ENCODE measurements around the gene LORICRIN.
"Not testable (repeated sequence)": the region's sequence is repeated elsewhere in the genome, so short reads cannot be mapped to it uniquely, and the experiment has no call there.

Gene LORICRIN, protein sequence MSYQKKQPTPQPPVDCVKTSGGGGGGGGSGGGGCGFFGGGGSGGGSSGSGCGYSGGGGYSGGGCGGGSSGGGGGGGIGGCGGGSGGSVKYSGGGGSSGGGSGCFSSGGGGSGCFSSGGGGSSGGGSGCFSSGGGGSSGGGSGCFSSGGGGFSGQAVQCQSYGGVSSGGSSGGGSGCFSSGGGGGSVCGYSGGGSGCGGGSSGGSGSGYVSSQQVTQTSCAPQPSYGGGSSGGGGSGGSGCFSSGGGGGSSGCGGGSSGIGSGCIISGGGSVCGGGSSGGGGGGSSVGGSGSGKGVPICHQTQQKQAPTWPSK

DNA sequence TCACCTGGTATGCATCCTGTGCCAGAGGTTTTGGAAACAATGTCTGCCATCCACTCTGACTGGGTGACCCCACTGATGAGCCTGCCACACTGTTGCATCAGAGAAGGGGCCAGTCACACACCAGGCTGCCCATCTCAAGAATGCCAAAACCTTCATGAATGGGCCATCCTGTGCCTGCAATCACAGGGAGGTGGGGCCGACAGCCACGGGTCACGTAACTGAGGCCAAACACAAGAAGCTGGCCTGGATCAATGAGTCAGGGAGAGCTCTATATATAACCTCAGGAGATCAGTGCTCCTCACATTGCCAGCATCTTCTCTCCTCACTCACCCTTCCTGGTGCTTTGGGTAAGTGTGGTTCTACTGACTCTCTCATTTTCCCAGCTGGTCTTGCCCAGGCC is at the start of gene LORICRIN:
Gene LORICRIN (plus strand): TSS at position 301 of the 400 bp plus-strand sequence. CDS start 1,263 bp downstream, outside the sequence.
- DNase-seq, result no peak

DNA sequence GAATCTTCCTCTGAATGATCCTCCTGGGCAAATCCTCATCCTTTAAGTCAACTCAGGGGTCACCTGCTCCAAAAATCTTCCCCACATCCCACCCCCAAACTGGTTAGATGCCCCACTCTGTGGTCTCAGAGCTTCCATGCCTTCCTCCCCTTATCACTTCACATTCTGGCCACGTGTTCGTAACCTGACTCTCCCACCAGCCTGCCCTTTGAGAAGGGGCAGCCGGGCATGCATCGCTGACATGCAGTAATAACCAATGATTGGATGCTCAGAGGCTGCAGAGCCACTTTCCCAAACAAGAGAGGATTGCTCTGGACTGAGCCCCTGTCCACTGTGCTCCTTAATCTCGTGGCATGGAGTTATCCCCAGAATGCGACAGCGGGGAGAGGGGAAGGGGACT is 49.3 kb upstream of the LORICRIN start:
- no peak for DNase-seq

DNA sequence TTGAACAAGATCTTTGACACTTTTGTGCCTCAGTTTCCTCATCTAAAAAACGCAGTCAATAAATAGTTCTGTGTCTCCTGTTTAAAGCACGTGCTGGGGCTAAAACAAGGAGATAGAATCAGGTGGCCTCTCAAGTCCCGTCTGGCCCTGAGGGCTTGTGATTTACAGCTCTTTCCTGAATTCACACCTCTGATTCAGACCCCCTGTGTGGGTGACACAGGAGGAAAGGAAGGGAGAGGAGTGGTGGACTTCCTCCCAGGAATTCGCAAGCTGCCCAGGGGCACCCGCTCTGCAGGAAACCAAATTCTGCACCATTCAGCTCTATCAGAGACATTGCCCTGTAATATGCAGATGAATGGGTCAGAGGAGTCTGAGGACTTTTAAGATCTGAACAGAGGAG is 47.3 kb upstream of the LORICRIN start:
- DNase-seq, result no peak

DNA sequence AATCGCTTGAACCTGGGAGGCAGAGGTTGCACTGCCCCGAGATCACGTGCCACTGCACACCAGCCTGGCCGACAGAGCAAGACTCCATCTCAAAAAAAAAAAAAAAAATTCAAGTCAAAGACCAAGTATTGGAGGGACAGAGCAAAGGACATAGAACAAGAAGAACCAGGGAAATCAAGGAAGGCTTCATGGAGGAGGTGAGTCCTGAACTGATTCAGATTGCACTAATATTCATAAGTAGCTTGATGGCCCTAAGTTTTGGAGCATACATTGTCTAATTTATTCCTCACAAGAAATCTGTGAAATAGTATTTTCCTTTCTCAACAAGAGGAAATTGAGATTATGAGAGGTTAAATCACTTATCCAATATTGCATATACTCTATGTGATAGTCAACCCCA is 46.0 kb upstream of the LORICRIN start:
- DNase-seq, result no peak

DNA sequence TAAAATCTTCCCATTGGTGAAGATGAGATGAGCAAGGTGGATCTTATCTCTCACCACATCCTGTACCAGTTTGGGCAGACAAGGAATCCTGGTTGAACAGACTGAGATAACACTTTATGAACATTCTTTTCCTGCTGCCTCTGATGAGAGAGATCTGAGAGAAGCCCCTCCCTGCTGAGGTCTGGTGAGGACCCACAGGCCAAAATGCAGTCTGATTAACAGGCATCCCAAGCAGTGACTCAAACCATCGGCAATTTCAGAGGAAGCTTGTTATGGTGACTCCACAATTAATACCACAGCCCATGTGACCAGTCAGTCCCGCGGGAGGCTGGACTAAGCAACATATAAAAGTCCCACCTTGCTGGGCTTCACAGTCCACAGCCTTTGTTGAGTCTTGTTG is 42.3 kb upstream of the LORICRIN start, which contains the start of gene PRR9:
Gene PRR9 (plus strand): TSS at position 373 of the 400 bp plus-strand sequence. CDS start 561 bp downstream, outside the sequence.
- no peak for DNase-seq

DNA sequence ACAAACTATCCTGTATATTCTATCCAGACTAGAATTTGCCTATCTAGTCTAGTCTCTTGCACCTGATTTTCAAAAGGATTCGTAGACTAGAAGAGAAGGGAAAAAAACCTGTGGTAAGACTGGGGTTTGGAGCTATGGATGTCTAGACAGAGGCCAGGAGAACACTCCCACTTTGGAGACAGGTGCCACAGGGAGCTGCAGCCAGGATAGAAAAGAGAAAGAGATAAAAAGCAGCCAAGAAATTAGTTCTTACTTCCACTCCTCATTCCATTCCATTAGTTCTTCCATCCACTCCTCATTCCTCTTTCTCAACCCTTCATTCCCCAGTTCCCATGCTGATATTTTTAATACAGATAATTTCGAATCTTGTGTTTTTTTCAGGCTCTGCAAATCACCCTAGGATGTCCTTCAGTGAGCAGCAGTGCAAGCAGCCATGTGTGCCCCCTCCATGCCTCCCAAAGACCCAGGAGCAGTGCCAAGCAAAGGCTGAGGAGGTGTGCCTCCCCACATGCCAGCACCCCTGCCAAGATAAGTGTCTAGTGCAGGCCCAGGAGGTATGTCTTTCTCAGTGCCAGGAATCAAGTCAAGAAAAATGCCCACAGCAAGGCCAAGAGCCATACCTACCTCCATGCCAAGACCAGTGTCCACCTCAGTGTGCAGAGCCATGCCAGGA is 41.6 kb upstream of the LORICRIN start:
- DNase-seq, result no peak

DNA sequence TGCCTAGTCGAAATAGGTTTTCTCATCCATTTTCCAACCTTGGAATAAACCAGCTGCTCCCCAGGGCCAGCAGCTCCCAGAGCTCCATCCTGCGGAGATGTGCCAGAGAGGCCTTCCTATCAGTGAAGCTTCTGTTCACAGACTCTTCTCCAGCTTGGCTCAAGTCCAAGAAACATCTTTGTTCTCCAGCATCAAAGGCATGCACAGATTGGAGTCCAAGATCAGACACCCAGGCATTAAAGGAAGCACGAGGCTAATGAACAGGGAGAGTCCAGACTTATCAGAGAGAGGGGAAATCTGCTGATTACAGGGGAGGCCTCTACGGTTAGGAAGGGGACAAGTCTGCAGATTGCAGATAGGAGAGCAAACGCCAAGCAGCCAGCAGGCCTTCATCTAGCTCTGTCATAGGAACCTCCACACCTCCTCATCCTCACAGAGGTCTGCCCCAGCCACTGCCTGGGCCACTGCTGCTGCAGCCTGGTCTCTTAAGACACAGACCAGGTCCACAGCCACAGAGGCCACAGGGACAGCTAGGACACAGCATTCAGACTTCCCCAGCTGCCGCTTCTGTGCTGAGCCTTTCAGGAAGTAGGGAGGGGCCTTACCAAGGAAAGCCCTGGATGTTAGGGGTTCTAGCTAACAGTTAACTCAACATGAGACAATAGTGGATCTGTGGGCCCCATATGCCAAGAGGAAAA is 38.7 kb upstream of the LORICRIN start:
- DNase-seq, result no peak

DNA sequence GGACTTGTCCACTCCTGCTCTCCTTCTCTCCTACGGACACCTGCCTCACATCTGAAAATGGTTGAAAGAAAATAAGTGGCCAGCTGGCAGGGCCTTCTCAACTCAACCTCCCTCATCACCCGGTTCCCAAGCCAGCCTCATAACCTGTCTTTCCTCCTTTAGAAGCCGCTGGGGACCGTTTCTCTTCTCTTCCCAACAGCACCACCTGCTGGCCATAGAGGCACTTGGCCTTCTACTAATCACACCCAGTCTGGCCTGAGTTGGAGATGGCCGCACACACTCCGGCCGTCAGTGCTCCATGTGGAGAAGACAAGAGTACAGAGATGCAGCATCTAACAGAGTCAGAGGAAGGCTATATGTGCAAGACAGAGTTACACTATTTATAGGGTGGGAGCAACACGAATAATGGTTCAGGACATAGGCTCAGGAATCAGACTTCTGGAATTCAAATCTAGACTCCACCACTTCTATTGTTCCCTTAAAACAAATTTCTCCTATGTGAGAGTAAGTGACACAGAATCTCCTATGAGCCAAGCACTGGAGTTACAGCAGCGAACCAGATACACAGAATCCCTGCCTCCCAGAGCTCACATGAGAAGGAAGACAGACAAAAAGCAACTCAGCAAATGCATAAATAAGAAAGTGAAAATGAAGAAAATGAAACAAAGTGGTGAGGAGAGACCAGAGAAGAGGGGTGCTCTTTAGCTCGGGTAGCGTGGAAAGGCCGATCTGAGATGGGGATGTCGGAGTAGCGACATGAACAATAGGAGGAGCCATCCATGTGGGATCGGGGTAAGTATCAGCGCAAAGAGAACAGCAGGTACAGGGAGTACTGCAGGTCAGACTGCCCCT is 36.2 kb upstream of the LORICRIN start:
- DNase-seq, result not testable (repeated sequence)

DNA sequence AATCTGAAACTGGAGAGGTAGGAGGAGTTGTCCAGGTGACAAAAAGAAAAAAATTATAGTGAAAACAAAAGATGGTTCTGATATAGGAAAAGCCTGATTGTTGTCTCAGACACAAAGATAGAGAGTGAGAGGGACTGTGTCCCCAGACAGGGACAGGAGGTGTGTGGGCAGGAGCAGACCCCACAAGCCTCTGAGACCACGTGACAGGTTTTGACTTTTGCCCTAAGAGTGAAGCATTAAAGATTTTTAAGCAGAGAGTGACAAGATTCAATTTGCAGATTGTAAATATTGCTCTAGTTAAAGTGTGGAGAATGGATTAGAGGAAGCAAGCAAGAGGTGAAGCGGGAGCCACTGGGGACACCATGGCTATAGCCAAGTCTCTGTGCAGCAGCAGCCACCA is 31.7 kb upstream of the LORICRIN start:
- no peak for DNase-seq

DNA sequence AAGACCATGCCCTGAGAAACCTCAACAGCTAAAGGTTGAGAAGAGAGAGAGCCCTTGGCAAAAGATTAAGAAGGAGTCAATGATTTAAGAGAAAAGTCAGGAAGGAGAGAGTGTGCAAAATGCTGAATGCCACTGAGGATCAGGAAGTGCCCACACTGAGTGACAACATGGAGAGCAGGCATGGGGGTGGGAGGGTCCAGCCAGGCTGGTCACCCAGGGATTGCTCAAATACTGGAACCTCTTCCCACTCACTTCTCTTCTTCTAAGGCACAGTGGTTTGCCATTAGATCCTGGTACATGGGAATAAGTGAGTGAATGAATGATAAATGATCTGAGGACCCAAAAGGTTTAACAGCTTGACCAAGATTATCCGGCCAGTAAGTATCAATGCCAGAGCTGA is 31.0 kb upstream of the LORICRIN start:
- DNase-seq, result no peak

DNA sequence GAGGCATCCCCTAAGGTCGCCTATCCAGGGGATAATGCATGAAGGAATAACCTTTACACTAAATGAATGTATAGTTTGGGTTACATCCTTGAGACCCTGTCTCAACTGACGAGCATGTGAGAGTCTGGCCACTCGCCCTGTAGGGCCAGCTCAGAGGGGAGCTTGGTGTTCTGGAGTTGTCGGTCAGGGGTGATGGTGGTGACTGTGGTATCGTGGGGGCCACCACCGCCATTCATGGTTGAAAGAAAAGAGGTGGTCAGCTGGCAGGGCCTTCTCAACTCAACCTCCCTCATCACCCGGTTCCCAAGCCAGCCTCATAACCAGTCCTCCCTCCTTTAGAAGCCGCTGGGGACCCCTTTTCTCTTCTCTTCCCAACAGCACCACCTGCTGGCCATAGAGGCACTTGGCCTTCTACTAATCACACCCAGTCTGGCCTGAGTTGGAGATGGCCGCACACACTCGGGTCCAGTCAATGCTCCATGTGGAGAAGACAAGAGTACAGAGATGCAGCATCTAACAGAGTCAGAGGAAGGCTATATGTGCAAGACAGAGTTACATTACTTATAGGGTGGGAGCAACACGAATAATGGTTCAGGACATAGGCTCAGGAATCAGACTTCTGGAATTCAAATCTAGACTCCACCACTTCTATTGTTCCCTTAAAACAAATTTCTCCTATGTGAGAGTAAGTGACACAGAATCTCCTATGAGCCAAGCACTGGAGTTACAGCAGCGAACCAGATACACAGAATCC is 30.2 kb upstream of the LORICRIN start:
- not testable (repeated sequence) for DNase-seq

DNA sequence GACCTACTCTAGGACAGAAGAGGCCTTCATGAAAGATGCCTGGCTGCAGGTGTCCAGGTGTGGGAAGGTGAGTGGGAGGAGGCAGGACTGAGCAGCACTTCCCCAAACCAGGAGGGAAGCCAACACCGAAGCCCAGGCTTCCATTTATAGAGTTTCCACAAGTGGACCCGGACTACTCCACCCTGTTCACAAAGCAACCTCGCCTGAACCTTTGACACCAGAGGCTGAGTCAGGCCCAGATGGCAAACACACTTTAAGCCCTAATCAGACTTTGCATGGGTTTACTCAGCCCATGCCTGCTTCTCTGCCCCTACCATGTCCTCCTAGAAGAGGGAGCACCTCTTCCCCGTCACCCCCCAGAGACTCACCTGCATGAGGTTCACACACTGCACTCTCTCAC is 28.1 kb upstream of the LORICRIN start:
- DNase-seq, result no peak

DNA sequence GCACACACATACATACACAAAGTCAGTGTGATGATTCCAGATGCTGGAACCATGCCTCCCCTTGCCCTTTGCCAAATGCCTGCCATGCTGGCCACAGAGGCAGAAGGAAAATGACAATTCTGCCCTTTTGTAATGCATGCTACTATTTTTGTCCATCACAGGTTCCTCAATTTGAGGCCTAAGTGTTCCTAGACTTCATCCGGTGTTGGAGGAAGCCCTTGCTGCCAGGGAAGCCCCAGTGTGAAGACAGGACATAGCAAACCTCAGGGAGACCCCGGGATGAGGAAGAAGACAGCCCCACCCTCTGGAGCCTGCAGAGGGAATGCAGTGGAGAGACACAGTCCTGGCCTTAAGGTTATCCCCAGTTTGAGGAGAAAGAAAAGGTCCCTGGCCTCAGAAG is 27.7 kb upstream of the LORICRIN start:
- DNase-seq, result no peak

DNA sequence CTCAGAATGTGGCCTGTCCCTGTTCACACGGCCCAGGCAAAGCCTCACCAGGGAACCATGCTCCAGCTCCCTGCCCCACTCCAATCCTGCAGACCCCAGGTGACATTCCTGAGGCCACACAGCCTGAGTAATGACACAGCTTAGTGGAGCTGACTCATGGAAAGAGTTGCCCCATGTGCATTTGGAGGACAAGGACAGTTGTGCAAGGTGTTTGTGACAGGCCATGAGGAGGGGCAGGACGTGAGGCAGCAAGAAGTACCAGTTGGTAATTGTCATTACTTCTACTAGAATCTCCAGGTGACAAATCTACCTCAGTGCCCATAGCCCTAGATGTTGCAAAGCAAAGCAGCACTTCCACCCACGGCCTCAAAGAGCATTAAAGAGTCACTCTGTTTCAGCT is 26.9 kb upstream of the LORICRIN start:
- no peak for DNase-seq

DNA sequence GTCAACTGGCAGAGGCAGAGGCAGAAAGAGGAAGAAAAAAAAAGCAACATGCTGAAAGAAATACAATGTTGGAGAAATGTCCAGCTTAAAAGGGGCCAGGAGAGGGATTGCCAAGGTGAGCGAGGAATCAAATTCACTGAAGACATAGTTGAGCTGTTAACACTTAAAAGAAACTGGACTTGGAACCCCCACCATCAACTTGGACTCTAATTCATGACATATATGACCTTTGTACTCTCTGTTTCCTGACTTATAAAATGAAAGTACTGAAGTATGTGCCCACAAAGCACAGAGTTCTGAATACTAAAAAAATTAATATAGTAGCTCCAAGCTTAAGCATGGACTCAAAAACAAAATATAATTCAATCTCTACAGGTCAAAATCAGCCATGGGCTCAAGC is 26.0 kb upstream of the LORICRIN start:
- DNase-seq, result no peak

DNA sequence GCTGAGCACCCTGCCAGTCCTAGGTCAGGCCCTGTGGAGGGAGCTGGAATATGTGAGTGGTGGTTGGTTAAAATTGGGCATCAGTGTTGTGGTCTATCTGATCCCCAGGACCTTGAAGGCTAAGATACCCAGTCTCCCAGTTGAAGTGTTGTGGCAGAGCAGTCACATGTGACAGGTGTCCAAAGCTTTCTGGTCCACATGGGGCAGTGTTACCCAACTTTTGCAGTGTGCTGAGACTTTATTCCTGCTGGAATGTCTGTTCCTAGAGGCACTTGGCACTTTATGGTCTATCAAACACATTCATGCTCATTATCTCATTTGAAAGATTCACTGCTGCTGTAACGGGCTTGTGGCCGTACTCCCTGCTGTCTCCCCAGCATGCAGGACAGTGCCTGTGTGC is 21.0 kb upstream of the LORICRIN start:
- no peak for DNase-seq

DNA sequence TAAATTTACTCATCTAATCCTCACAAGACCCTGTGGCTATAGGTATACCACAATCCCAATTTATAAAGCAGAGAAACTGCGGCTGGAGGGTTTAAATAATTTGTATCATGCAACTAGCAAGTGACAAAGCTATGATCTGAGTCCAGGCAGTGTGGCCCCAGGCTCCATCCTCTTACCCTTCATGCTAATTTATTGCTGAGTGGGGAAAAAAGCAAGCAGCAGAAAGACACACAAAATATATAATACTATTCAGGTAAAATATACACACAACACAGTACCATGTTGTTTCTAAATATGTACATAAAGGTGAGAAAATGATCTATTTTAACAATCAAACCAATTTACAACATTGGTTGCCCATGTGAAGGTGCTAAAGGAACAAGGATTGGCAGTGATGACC is 17.3 kb upstream of the LORICRIN start:
- DNase-seq, result no peak

DNA sequence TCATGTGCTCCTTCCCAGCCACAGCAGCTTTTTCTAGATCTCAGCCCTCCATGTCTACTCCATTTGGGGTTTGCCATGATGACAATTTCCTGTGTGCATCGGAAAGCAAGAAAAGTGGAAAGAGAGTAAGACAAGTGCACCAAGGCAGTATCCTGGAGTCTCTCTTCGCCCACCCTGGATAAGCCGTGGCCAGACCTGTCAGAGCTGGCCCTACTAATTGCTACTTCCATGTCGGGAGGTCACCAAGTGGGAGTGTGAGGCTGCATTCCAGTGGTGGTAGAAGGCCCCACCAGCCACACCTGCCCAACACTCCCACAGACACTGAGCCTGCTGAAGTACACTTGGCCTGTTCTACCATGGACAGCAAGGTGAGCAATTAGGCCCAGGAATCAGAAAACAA is 14.0 kb upstream of the LORICRIN start:
- DNase-seq, result no peak

DNA sequence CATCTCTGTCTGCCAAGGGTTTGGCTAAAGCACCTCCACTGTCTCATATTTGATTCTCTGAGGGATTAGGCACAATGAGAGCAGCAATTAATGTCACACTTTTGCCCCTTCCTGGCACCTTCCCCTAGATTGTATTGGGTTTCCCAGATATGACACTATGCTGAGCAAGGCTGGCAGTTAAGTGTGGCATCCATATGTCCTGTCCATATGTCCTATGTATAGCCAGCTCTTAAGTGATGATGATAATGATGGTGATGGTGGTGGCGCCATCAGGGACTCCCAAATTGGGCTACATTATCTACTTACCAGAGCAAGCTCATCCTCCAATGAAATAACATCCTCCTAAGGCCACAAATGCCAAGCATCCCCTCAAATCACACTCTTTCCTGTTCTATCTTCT is 13.5 kb upstream of the LORICRIN start:
- DNase-seq, result no peak

DNA sequence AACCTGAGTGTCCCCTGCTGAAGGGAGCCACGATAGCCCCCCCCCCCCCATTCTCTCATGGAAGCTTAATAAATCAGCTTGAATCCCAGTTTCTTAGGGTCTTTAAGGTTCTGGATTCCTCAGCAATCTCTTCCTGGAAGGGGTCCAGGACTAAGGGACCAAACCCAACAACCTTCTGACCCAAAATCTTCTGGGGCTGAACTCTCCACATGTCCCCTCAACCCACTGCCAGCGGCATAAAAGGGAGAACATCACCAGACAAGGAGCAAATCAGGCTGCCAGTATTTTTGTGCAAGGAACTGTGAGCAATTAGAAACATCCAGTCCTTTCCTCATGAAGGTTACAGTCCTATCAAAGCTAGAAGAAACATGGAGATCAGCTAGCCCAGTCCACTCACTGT is 12.7 kb upstream of the LORICRIN start:
- no peak for DNase-seq

DNA sequence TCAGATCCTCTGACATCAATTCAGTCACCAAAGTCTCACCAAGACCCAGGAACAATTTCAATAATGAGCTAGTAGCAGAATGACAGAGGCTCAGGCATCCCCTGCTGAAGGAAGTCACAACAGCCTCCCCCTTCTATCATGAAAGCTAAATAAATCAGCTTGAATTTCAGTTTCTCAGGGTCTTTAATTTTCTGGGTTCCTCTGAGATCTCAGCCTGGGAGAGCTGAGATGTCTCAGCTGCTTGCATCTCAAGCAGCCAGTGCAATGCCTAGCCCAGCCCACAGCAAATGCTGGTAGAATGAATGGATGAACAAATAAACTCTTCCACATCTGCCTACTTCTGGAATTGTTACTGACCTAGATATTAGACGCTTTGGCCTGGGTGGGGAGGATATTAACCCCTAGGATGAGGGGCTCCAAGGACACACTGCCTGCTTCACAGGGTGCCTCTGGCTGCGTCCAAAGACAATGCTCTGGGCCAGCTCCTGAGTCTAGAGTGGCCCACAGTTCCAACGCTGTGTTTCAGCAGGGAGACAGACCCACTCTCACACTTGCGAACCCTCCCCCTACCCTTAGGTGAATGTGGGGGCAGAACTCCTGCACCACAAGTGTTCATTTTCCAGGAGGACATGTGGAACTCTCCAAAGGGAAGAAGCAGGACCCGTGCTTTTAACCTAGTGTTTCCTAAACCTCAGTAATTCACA is 11.2 kb upstream of the LORICRIN start:
- no peak for DNase-seq

DNA sequence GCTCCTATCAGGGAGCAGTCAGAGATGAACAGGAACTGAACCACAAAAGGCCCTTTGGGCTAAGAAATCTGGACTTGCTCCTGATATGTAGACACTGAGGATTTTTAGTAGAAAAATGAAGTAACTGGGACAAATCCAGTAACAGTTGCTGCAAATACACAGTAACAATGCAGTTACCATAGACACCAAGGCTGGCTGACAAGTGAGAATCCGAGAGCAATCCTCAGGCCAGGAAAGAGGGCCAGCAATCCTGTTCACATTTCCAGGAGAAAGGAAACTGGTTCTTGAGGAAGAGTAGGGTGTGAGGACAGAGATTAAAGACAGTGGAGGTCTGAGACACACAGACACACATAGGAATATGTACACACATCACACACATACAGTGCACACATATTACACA is 9.3 kb upstream of the LORICRIN start:
- no peak for DNase-seq
